MM.1S (cell line): Measurements from ENCODE around the gene BBX.

ENCODE experiments used
- DNase-seq: peaks from one replicate; pipeline ENCODE4 v3.0.0-alpha.2; 2015
- H2AFZ ChIP-seq: fragments of 300-600 bp; sonication (generic); 2 replicates; pipeline ENCODE4 v1.6.0; 2016; ENCODE audit warnings: antibody characterized with exemption, low read length
- H3F3A ChIP-seq: fragments of 300-600 bp; sonication (generic); 2 replicates; pipeline ENCODE4 v1.6.1; 2016; ENCODE audit warnings: mild to moderate bottlenecking, antibody characterized with exemption, low read length, moderate library complexity, mixed read lengths; ENCODE audit not compliant: insufficient read depth
- H3K27ac ChIP-seq: fragments of 300-600 bp; sonication (generic); 2 replicates; pipeline ENCODE4 v1.5.1; 2016; ENCODE audit warnings: mild to moderate bottlenecking, low read length
- H3K27me3 ChIP-seq: fragments of 300-600 bp; sonication (generic); replicated peaks from 2 replicates; pipeline ENCODE4 v1.6.0; 2016; ENCODE audit warnings: low read length; ENCODE audit not compliant: insufficient read depth
- H3K36me3 ChIP-seq: fragments of 300-600 bp; sonication (generic); replicated peaks from 2 replicates; pipeline ENCODE4 v1.6.1; 2016; ENCODE audit warnings: mild to moderate bottlenecking, low read length, mixed read lengths; ENCODE audit not compliant: insufficient read depth
- H3K4me1 ChIP-seq: fragments of 300-600 bp; sonication (generic); 2 replicates; pipeline ENCODE4 v1.6.1; 2016; ENCODE audit warnings: low read length, mixed read lengths
- H3K4me2 ChIP-seq: fragments of 300-600 bp; sonication (generic); 2 replicates; pipeline ENCODE4 v1.6.0; 2016; ENCODE audit warnings: low read depth, low read length
- H3K4me3 ChIP-seq: fragments of 300-600 bp; sonication (generic); 2 replicates; pipeline ENCODE4 v1.5.1; 2016; ENCODE audit warnings: low read length, mixed read lengths
- H3K79me2 ChIP-seq: fragments of 300-600 bp; sonication (generic); 2 replicates; pipeline ENCODE4 v1.6.1; 2016; ENCODE audit warnings: mixed run types, low read length, mixed read lengths
- H3K9ac ChIP-seq: fragments of 300-600 bp; sonication (generic); 2 replicates; pipeline ENCODE4 v1.6.1; 2016; ENCODE audit warnings: low read length, mixed read lengths
- H3K9me2 ChIP-seq: fragments of 300-600 bp; sonication (generic); replicated peaks from 2 replicates; pipeline ENCODE4 v1.6.1; 2016; ENCODE audit warnings: mild to moderate bottlenecking, low read length, mixed read lengths; ENCODE audit not compliant: insufficient read depth
- H3K9me3 ChIP-seq: fragments of 300-600 bp; sonication (generic); replicated peaks from 2 replicates; pipeline ENCODE4 v1.6.1; 2016; ENCODE audit warnings: mild to moderate bottlenecking, low read length, mixed read lengths; ENCODE audit not compliant: insufficient read depth
- H4K20me1 ChIP-seq: fragments of 300-600 bp; sonication (generic); 2 replicates; pipeline ENCODE4 v1.6.1; 2016; ENCODE audit warnings: mild to moderate bottlenecking, low read length, moderate library complexity, mixed read lengths; ENCODE audit not compliant: insufficient read depth
- CTCF ChIP-seq: fragments of 300-600 bp; sonication (generic); IDR thresholded peaks from 2 replicates; pipeline ENCODE4 v1.5.1; 2016; ENCODE audit warnings: antibody characterized with exemption, low read length, mixed read lengths
- EZH2 ChIP-seq: fragments of 300-600 bp; sonication (generic); optimal IDR thresholded peaks from 2 replicates; pipeline ENCODE3; 2017; ENCODE audit warnings: low read depth, mild to moderate bottlenecking, antibody characterized with exemption, low read length, mixed read lengths
- EZH2phosphoT487 ChIP-seq: fragments of 300-600 bp; sonication (generic); IDR thresholded peaks from 2 replicates; pipeline ENCODE4 v1.6.1; 2018; ENCODE audit warnings: antibody characterized with exemption, low read length

Gene BBX

GRCh38 chr3:107797586-107797985 is 274.8 kb downstream of the BBX start:
- H2AFZ ChIP-seq: no peak overlapping the region
- H4K20me1 ChIP-seq: no peaks in the 10 kb centered on the region
- no peaks in the 10 kb centered on the region for H3F3A ChIP-seq
- DNase-seq: no peak
- H3K4me2 ChIP-seq: no peak overlapping the region
- TF ChIP-seq EZH2 (no peak), CTCF (no peak), EZH2phosphoT487 (no peak)
- H3K4me1 ChIP-seq: no peaks in the 10 kb centered on the region
- no peak overlapping the region for H3K27ac ChIP-seq
- H3K9me2 ChIP-seq: no peaks in the 10 kb centered on the region
- H3K27me3 ChIP-seq: no peaks in the 10 kb centered on the region
- no peak overlapping the region for H3K9ac ChIP-seq
- H3K4me3 ChIP-seq: no peak overlapping the region
- H3K9me3 ChIP-seq: no peaks in the 10 kb centered on the region
- H3K79me2 ChIP-seq: no peaks in the 10 kb centered on the region
- no peaks in the 10 kb centered on the region for H3K36me3 ChIP-seq

- Histone ChIP-seq H3K79me2 (no peaks in the 10 kb centered on the region), H3K36me3 (no peaks in the 10 kb centered on the region)
Measured at GRCh38 chr3:107798381-107798780, 275.6 kb downstream of the BBX start.

GRCh38 chr3:107800710-107801109 is 277.9 kb downstream of the BBX start:
- no peaks in the 10 kb centered on the region for H3K36me3 ChIP-seq
- no peak overlapping the region for H3K27ac ChIP-seq
- no peak overlapping the region for H3K4me2 ChIP-seq
- no peak overlapping the region for H2AFZ ChIP-seq
- TF ChIP-seq EZH2phosphoT487: no peak
- no peak for TF ChIP-seq EZH2
- no peak for TF ChIP-seq CTCF
- H3K4me3 ChIP-seq: no peak overlapping the region
- no peaks in the 10 kb centered on the region for H3K27me3 ChIP-seq
- no peaks in the 10 kb centered on the region for H4K20me1 ChIP-seq
- H3K79me2 ChIP-seq: no peaks in the 10 kb centered on the region
- no peak for DNase-seq
- H3K9ac ChIP-seq: no peak overlapping the region
- H3K9me2 ChIP-seq: no peaks in the 10 kb centered on the region
- H3K9me3 ChIP-seq: no peaks in the 10 kb centered on the region
- no peaks in the 10 kb centered on the region for H3K4me1 ChIP-seq
- no peaks in the 10 kb centered on the region for H3F3A ChIP-seq

More at GRCh38 chr3:107798381-107798780, 275.6 kb downstream of the BBX start:
- no peak overlapping the region for H3K4me3 ChIP-seq
- no peak overlapping the region for H3K9ac ChIP-seq
- no peak overlapping the region for H3K27ac ChIP-seq
- H2AFZ ChIP-seq: no peak overlapping the region
- TF ChIP-seq EZH2 (no peak), EZH2phosphoT487 (no peak), CTCF (no peak)
- no peak for DNase-seq
- H3K4me1 ChIP-seq: no peaks in the 10 kb centered on the region
- H3F3A ChIP-seq: no peaks in the 10 kb centered on the region
- H3K9me2 ChIP-seq: no peaks in the 10 kb centered on the region
- H4K20me1 ChIP-seq: no peaks in the 10 kb centered on the region
- no peaks in the 10 kb centered on the region for H3K9me3 ChIP-seq
- H3K27me3 ChIP-seq: no peaks in the 10 kb centered on the region
- no peak overlapping the region for H3K4me2 ChIP-seq
